ENCODE results near the gene TNFRSF14.

DNA sequence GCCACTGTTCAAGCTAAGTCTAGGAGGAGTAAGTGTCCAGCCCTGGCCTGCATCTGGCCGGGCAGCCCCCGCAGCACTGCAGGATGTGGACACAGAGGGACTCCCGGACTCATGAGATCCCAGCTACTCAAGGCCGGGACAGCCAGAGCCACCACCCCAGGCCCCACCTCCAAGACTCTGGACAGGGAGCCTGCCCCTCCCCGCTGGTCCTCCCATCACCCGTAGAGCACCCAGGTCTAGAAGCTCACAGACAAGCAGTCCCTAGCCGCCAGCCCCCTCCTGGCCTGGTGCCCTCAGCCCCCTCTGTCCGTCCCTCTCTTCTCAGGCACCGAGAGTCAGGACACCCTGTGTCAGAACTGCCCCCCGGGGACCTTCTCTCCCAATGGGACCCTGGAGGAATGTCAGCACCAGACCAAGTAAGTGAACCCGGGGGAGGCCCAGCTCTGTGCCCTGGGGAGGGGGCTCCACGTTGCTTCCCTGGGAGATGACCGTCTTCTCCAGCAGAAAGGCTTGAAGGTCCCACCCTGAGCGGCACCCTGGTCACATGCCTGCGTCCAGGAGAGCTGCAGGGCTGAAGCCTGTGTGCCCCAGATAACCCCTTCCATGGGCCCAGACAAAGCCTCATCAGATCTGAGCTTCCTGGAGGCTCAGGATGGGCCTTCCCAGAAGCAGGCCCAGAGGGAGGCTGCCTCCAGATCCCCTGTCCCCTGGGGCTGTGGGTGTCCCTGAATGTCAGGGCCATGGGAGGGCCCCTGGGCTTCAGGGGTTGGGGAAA, 4.3 kb downstream of the TNFRSF14 start:
- no peak for TF ChIP-seq CTCF (IDR thresholded peaks at IDR 0.05; ENCODE audit: insufficient read depth, low read length, poor library complexity, severe bottlenecking)
- TF ChIP-seq EZH2phosphoT487 (conservative IDR thresholded peaks at IDR 0.05; ENCODE audit: low read length) = no peak
